ENCODE data around the gene DPP10. TPM values are rescaled to one million over a fixed set of nuclear protein-coding genes. Genes with fewer than 3 reads are reported as not detected.
"Not testable (repeated sequence)": the region's sequence is repeated elsewhere in the genome, so short reads cannot be mapped to it uniquely, and the experiment has no call there.

The DPP10 gene
- total RNA-seq (1 to 10 TPM in 2 of 7 donors, under 1 TPM in 2, not detected in 3; 0.12 to 5.9 (median 0.64) TPM), polyA plus RNA-seq (1 to 10 TPM in 1 of 2 donors, under 1 TPM in 1; 0.17 to 3.4 TPM)
- long read RNA-seq, donor 1: 0 reads
- long read RNA-seq, donor 2, partial matches to known transcripts: 39 of 42 reads
- long read RNA-seq, donor 2, other reads (novel, unspliced or antisense): 0 of 42 reads
- long read RNA-seq, donor 3, partial matches to known transcripts: 0 of 1 reads
- long read RNA-seq, donor 3, other reads (novel, unspliced or antisense): 1 of 1 reads

DNA sequence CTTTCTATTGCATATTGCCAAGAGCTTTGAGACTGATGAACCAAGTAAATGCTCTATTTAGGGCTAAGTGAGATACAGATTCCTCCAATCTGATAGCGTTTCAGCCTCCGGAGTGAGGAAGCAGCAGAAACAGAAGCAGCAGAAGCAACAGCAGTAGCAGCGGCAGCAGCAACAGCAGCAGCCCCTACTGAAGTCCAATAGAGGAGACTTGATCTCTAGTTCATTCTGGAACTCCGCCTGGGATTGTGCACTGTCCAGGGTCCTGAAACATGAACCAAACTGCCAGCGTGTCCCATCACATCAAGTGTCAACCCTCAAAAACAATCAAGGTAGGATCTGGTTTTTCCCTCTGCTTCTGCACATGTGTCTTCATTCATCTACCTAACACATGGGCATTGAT, at the start of gene DPP10:
Gene DPP10, plus strand, starts transcription at position 132 of the 400 bp plus-strand sequence.
- Histone ChIP-seq H3K4me3 (no peak within 1 kb of the TSS), H3K9me3 (no peaks in the 10 kb centered on the region), H3K4me1 (ENCODE audit: insufficient read depth) (no peaks in the 10 kb centered on the region), H3K36me3 (no peaks in the 10 kb centered on the region), H3K27ac (no peak within 1 kb of the TSS), H3K27me3 (no peaks in the 10 kb centered on the region)
- TF ChIP-seq CTCF (IDR thresholded peaks at IDR 0.05): no peak
- TF ChIP-seq POLR2A (IDR thresholded peaks at IDR 0.05): no peak
- no peak for TF ChIP-seq EP300 (IDR thresholded peaks at IDR 0.05)
- peak in 2 of 5 donors; percentile 14 to 17 for DNase-seq
- intact Hi-C loops (cut with DNase I): no loop called here
- 0 to 1% (median 1%) methylated on average over 5 of the region's 5 CpGs for WGBS, 3 donors

GRCh38 chr2:114400890-114401289, 41.6 kb upstream of the DPP10 start:
- TF ChIP-seq EP300 (IDR thresholded peaks at IDR 0.05) (no peak), CTCF (IDR thresholded peaks at IDR 0.05) (no peak), POLR2A (IDR thresholded peaks at IDR 0.05) (no peak)
- Histone ChIP-seq H3K4me3 (no peak overlapping the region), H3K27me3 (no peaks in the 10 kb centered on the region), H3K27ac (no peak overlapping the region), H3K36me3 (no peaks in the 10 kb centered on the region), H3K4me1 (ENCODE audit: insufficient read depth) (no peaks in the 10 kb centered on the region), H3K9me3 (no peaks in the 10 kb centered on the region)
- intact Hi-C loops (cut with DNase I): no loop called here
- no peak for DNase-seq
- WGBS, 3 donors: 68 to 71% (median 69%) methylated on average over 3 of the region's 3 CpGs

GRCh38 chr2:114405247-114406116, 37.0 kb upstream of the DPP10 start:
- intact Hi-C loops (cut with DNase I): no loop called here
- no peak for TF ChIP-seq POLR2A (IDR thresholded peaks at IDR 0.05)
- no peak for TF ChIP-seq EP300 (IDR thresholded peaks at IDR 0.05)
- no peak for TF ChIP-seq CTCF (IDR thresholded peaks at IDR 0.05)
- H3K4me1 ChIP-seq (ENCODE audit: insufficient read depth): no peaks in the 10 kb centered on the region
- H3K9me3 ChIP-seq: no peaks in the 10 kb centered on the region
- H3K4me3 ChIP-seq: no peak overlapping the region
- WGBS, 3 donors: 29 to 37% (median 31%) methylated on average over 10 of the region's 10 CpGs
- H3K27me3 ChIP-seq: no peaks in the 10 kb centered on the region
- DNase-seq: no peak
- no peaks in the 10 kb centered on the region for H3K36me3 ChIP-seq
- H3K27ac ChIP-seq: no peak overlapping the region

- intact Hi-C loops (cut with DNase I): no loop called here
- Histone ChIP-seq H3K4me3 (no peak overlapping the region), H3K27ac (no peak overlapping the region), H3K9me3 (no peaks in the 10 kb centered on the region), H3K4me1 (ENCODE audit: insufficient read depth) (no peaks in the 10 kb centered on the region), H3K27me3 (no peaks in the 10 kb centered on the region), H3K36me3 (no peaks in the 10 kb centered on the region)
- DNase-seq: no peak
- TF ChIP-seq EP300 (IDR thresholded peaks at IDR 0.05) (no peak), POLR2A (IDR thresholded peaks at IDR 0.05) (no peak)
- WGBS, 3 donors: 71 to 84% (median 82%) methylated on average over 2 of the region's 2 CpGs
Measured at GRCh38 chr2:114406347-114406746, 36.1 kb upstream of the DPP10 start.

DNA sequence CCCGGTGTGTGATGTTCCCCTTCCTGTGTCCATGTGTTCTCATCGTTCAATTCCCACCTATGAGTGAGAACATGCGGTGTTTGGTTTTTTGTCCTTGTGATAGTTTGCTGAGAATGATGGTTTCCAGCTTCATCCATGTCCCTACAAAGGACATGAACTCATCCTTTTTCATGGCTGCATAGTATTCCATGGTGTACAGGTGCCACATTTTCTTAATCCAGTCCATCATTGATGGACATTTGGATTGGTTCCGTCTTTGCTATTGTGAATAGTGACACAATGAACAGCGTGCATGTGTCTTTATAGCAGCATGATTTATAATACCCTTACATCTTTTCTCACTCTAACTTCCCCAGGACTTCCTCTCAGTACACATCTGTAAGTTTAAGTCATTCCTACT, 35.1 kb upstream of the DPP10 start:
- H3K27ac ChIP-seq, H3K36me3 ChIP-seq: not testable (repeated sequence)

More for the DNA sequence above, 35.1 kb upstream of the DPP10 start:
- intact Hi-C loops (cut with DNase I); H3K27me3 ChIP-seq; H3K4me3 ChIP-seq; DNase-seq; H3K4me1 ChIP-seq (ENCODE audit: insufficient read depth); H3K9me3 ChIP-seq: not testable (repeated sequence)
- WGBS, 3 donors: 91 to 97% (median 96%) methylated on average over 4 to 5 of the region's 5 CpGs
